ENCODE results near the gene PLIN1. TPM values are rescaled to one million over a fixed set of nuclear protein-coding genes. Genes with fewer than 3 reads are reported as not detected.

Gene PLIN1
- total and polyA plus RNA-seq, 2 donors (not counting 3 experiments of a cell fraction or from before 2014, with no cell fraction given): 0.07 TPM; not detected in 1

GRCh38 chr15:89625716-89626115, 53.5 kb downstream of the PLIN1 start:
- H3K4me1 ChIP-seq (ENCODE audit: control insufficient read depth, extremely low read depth, insufficient read depth, low read length): no peaks in the 10 kb centered on the region
- no TSS peak for BruUV-seq (replicated peaks)
- dilution Hi-C loops (cut with MboI; ENCODE audit: extremely low pct_ligation_motif_present, low sequenced_read_pairs): no loop called here
- H3K9ac ChIP-seq (replicated peaks; ENCODE audit: extremely low read depth, insufficient read depth, low read length): no peak overlapping the region
- H3K9me3 ChIP-seq (replicated peaks; ENCODE audit: control insufficient read depth, insufficient read depth, low read length): no peaks in the 10 kb centered on the region
- no peak overlapping the region for H2AFZ ChIP-seq (ENCODE audit: low read depth, low read length)
- FAIRE-seq: no peak
- peaks cover 23 to 35% of the 10 kb centered on the region in 2 experiments for H3K36me3 ChIP-seq (ENCODE audit: control insufficient read depth in 2 of 2, extremely low read depth in 1 of 2, insufficient read depth in 2 of 2, low read length in 2 of 2)
- no peaks in the 10 kb centered on the region for H3K27me3 ChIP-seq (ENCODE audit: control insufficient read depth in 2 of 2, insufficient read depth in 2 of 2, low read length in 2 of 2)
- H3K4me2 ChIP-seq (ENCODE audit: insufficient read depth, low read length): no peak overlapping the region
- H4K20me1 ChIP-seq (replicated peaks; ENCODE audit: control insufficient read depth, extremely low read depth, insufficient read depth, low read length): no peaks in the 10 kb centered on the region
- ChIA-PET POLR2A (no interaction called here), CTCF (interaction anchor here (0.8 kb wide), 1 partner anchor 16 kb away, joined by 3 read pairs; no protein-coding TSS in a partner anchor)
- H3K79me2 ChIP-seq (ENCODE audit: control insufficient read depth, insufficient read depth, low read length): no peaks in the 10 kb centered on the region
- no peak overlapping the region for H3K4me3 ChIP-seq (replicated peaks in 1 of 3; ENCODE audit: insufficient read depth in 1 of 3, low read depth in 1 of 3, low read length in 3 of 3)
- TF ChIP-seq POLR2AphosphoS5 (IDR thresholded peaks at IDR 0.05; ENCODE audit: insufficient read depth, low read depth, low read length): no peak
- no peak for TF ChIP-seq EZH2 (IDR thresholded peaks at IDR 0.05; ENCODE audit: borderline replicate concordance, low read depth, low read length, severe bottlenecking)
- TF ChIP-seq FOS (IDR thresholded peaks at IDR 0.05; ENCODE audit: borderline replicate concordance, insufficient read depth, low read length): no peak
- TF ChIP-seq MYC (IDR thresholded peaks at IDR 0.05; ENCODE audit: low read depth, low read length): no peak
- no peak for TF ChIP-seq POLR2A (IDR thresholded peaks at IDR 0.05; ENCODE audit: low read depth, low read length)
- TF ChIP-seq MAX (IDR thresholded peaks at IDR 0.05; ENCODE audit: insufficient read depth, insufficient read length): no peak
- no peak for TF ChIP-seq CTCF (IDR thresholded peaks at IDR 0.05; ENCODE audit: extremely low read depth in 1 of 2, insufficient read depth in 1 of 2, low read depth in 1 of 2, low read length in 2 of 2)
- no peak for TF ChIP-seq JUN (IDR thresholded peaks at IDR 0.05; ENCODE audit: borderline replicate concordance, insufficient read depth, insufficient read length, low read depth)
- no peak for TF ChIP-seq GATA2 (IDR thresholded peaks at IDR 0.05; ENCODE audit: insufficient read depth, insufficient read length, low read depth, low read length)
- no peaks in the 10 kb centered on the region for H3K9me1 ChIP-seq (replicated peaks; ENCODE audit: control insufficient read depth, extremely low read depth, insufficient read depth, low read length)
- no peak for DNase-seq (ENCODE audit: low read depth, low spot score)
- intact Hi-C loops (cut with micrococcal nuclease): no loop called here
- no peak overlapping the region for H3K27ac ChIP-seq (ENCODE audit: insufficient read depth, low read depth, low read length)

Measured in endothelial cell of umbilical vein (primary cell).